GM13976 (cell line): Measurements from ENCODE around the gene CDC42SE1.

Source experiments
- DNase-seq: peaks from one replicate; pipeline ENCODE4 v3.0.0; 2012; ENCODE audit warnings: low spot score
- in situ Hi-C: fragments of 300-500 bp; cut with MboI; formaldehyde crosslinking; loops from one replicate; pipeline ENCODE4 v1.12.0; 2022; ENCODE audit warnings: low sequenced_read_pairs, mixed read lengths, inconsistent platforms; ENCODE audit not compliant: unreplicated experiment
- TF ChIP-seq, protein P1 (sequence below): IDR thresholded peaks from 2 replicates; pipeline ENCODE4 v1.5.1; 2012; ENCODE audit warnings: borderline replicate concordance, mild to moderate bottlenecking; ENCODE audit not compliant: insufficient read depth; ENCODE audit errors: extremely low read depth, missing control alignments, control extremely low read depth

Gene CDC42SE1

DNA sequence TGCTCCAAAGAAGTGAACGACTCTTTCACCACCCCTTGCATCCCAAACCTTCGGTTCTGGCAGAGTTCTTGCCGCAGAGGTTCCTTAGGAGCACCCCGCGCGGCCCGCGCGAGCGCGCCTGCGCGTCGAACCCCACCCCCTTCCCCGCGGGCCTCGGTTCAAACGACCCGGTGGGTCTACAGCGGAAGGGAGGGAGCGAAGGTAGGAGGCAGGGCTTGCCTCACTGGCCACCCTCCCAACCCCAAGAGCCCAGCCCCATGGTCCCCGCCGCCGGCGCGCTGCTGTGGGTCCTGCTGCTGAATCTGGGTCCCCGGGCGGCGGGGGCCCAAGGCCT is 11.9 kb downstream of the CDC42SE1 start, which contains the start of gene C1orf56:
Gene C1orf56 (plus strand): TSS at position 161 of the 334 bp plus-strand sequence. CDS start 97 bp downstream, at position 258.
- DNase-seq, result peak; percentile 90
- TF ChIP-seq, protein P1, sequence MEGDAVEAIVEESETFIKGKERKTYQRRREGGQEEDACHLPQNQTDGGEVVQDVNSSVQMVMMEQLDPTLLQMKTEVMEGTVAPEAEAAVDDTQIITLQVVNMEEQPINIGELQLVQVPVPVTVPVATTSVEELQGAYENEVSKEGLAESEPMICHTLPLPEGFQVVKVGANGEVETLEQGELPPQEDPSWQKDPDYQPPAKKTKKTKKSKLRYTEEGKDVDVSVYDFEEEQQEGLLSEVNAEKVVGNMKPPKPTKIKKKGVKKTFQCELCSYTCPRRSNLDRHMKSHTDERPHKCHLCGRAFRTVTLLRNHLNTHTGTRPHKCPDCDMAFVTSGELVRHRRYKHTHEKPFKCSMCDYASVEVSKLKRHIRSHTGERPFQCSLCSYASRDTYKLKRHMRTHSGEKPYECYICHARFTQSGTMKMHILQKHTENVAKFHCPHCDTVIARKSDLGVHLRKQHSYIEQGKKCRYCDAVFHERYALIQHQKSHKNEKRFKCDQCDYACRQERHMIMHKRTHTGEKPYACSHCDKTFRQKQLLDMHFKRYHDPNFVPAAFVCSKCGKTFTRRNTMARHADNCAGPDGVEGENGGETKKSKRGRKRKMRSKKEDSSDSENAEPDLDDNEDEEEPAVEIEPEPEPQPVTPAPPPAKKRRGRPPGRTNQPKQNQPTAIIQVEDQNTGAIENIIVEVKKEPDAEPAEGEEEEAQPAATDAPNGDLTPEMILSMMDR, result no peak
- in situ Hi-C loops, result no loop called here

DNA sequence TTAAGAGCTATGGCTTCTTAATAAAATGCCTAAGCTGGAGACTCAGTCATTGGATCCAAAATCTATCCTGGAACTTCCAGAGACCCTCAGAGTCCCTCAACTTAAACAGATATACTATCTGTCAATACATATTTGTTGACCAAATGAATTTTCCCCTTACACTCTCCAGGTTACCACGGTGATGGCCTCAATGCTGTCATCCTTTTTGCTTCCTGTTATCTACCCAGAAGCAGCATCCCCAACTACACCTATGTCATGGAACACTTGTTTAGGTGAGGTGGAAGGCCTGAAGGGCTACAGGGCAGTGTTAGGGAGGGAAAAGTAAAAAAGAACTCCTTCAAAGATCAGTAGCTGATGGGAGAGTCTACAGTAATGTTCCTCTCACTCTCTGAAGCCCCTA is 16.3 kb downstream of the CDC42SE1 start:
- DNase-seq, result no peak
- in situ Hi-C loops, result no loop called here
- TF ChIP-seq, protein P1, result no peak

DNA sequence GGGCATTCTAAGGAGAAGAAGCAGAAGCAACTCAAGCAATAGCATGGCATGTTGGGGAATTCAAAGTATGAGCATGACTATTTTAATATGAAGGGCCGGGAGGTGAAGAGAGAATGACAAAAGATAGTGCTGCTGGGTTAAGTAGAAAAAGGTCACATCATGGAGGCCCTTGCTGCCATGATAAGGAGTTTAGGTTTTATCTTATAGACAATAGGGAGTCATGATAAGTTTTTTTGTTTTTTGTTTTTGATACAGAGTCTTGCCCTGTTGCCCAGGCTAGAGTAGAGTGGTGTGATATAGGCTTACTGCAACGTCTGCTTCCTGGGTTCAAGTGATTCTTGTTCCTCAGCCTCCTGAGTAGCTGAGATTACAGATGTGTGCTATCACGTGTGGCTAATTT is 19.9 kb downstream of the CDC42SE1 start:
- DNase-seq, result no peak
- TF ChIP-seq, protein P1, result no peak
- in situ Hi-C loops, result no loop called here

DNA sequence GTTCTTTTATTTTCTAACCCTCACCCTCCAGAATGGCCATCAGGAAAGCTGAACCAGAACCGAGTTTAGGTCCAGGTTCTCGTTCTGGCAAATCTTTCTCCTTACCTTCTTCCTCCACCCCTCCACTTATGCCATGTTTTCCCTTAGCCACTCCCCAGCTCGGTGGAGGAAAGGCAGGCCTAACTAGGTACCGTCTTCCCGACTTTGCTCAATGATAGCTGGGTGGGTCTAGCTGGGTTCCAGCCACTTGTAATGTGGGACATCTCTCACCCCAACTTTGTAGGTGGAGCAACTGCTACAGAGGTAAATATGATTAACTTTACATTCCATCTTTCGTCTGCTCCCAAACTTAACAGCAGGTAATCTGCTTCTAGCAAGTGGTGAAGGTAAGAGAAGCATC is 22.4 kb downstream of the CDC42SE1 start:
- in situ Hi-C loops, result no loop called here
- TF ChIP-seq, protein P1, result no peak

DNA sequence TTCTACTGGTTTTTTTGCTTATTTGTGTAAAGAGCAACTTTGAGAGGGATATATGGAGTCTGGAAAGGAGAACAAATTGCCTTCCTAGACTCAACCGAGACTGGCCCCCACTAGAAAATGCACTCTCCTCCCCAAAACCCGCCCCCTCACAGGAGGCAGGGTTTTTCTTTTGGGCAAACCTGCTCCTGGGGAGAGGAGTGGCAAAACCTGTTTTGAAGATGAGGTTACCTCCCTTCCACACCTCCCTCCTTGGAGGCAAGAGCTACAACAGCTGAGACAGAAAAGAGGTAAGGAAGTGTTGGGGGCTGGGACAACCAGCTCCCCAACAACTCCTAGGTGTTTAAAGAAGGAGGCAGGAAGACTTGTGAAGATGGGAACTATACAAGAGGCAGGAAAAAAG is 23.1 kb downstream of the CDC42SE1 start, which contains the start of gene BNIPL:
Gene BNIPL (plus strand): TSS at position 231 of the 400 bp plus-strand sequence. CDS start 140 bp downstream, at position 371.
- TF ChIP-seq, protein P1, result no peak
- in situ Hi-C loops, result no loop called here
- DNase-seq, result no peak

More for the DNA sequence above, 22.4 kb downstream of the CDC42SE1 start:
- DNase-seq, result no peak

DNA sequence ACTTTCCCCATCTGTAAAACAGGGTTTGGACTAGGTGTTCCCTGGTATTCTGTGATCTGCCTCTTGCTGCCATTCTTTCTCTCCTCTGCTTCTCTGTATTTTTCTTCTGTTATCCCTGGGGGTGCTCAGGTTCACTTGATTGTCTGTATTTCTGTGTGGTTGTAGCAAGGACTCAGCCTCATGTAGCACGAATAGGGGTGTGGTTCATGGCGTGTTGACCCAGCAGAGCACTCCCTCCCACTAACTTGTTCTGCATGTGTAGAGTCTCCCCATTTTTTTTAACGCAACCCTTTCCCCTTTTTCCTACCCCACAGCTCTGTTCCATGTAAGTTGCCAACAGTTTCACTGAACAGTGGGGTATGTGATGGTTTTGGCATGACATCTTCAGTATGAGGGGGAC is 24.3 kb downstream of the CDC42SE1 start:
- DNase-seq, result no peak
- TF ChIP-seq, protein P1, result no peak
- in situ Hi-C loops, result no loop called here

DNA sequence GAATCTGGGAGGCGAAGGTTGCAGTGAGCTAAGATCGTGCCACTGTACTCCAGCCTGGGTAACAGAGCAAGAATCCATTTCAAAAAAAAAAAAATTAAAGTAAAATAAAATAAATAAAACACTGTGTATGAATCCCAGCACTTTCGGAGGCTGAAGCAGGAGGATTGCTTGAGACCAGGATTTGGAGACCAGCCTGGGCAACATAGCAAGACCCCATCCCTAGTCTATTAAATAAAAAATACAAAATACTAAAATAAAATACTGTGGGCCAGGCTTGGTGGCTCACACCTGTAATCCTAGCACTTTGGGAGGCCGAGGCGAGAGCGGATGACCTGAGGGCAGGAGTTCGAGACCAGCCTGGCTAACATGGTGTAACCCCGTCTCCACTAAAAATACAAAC is 27.3 kb downstream of the CDC42SE1 start:
- TF ChIP-seq, protein P1, result no peak
- in situ Hi-C loops, result no loop called here
- no peak for DNase-seq
